K562 (cell line): Measurements from ENCODE around the gene GATC. TPM values are rescaled to one million over a fixed set of nuclear protein-coding genes. Genes with fewer than 3 reads are reported as not detected.

Source experiments
- ATAC-seq: fragments of 200-7000 bp; cut with Tn5 transposase; 3 replicates; pipeline ENCODE4 v1.9.1; 2020; ENCODE audit warnings: moderate library complexity
- BruUV-seq: library from RNA; stranded (reverse); fragments of 400-500 nt; replicated peaks from 2 replicates; lab custom pipeline; 2021; lab: Mats Ljungman, UMichigan
- CTCF ChIA-PET: fragments of 300-600 bp; formaldehyde crosslinking; extraction: SDS; loops from one replicate; lab custom pipeline; 2021; ENCODE audit warnings: low intra/inter-chr PET ratio; lab: Yijun Ruan, JAX
- POLR2A ChIA-PET: fragments of 300-600, 350-650 bp; sonication (Branson Sonifier 250); formaldehyde crosslinking; extraction: SDS; loops from one replicate; lab custom pipeline; 2021; ENCODE audit warnings: antibody characterized with exemption, inconsistent platforms; lab: Yijun Ruan, JAX
- DNase-seq, 4 experiments: peaks; one replicate each; pipeline versions ENCODE4 v3.0.0 to v3.0.0-alpha.2; 2011 to 2018; ENCODE audit warnings: low spot score in 3 of 4, mixed read lengths in 3 of 4; ENCODE audit errors: extremely low read depth in 1 of 4
- FAIRE-seq: peaks from 2 replicates; lab custom pipeline; 2011; peaks lifted over from hg19 to GRCh38; lab: Jason Lieb, UNC
- H2AFZ ChIP-seq: 2 replicates; pipeline ENCODE4 v1.6.0; 2011; ENCODE audit warnings: low read depth, low read length, control low read depth, inconsistent platforms
- H3K27ac ChIP-seq: fragments of 200-600 bp; 3 replicates; pipeline ENCODE4 v1.8.0; 2011; ENCODE audit warnings: low read depth, mild to moderate bottlenecking, control low read depth, inconsistent platforms, low read length, moderate library complexity, mixed read lengths; ENCODE audit errors: extremely low read depth
- H3K27me3 ChIP-seq, 2 experiments: fragments of 300-600 bp in 1 of 2; 2 replicates in 1 of 2; 3 replicates in 1 of 2; pipeline versions ENCODE4 v1.6.0 to v1.8.0; 2011; ENCODE audit warnings: inconsistent platforms in 2 of 2, low read length in 2 of 2, mild to moderate bottlenecking in 1 of 2, mixed read lengths in 1 of 2, moderate library complexity in 1 of 2; ENCODE audit not compliant: control insufficient read depth in 2 of 2, insufficient read depth in 2 of 2
- H3K36me3 ChIP-seq: fragments of 300-600 bp; 3 replicates; pipeline ENCODE4 v1.8.0; 2011; ENCODE audit warnings: mild to moderate bottlenecking, low read length, inconsistent platforms; ENCODE audit not compliant: control insufficient read depth, insufficient read depth
- H3K4me1 ChIP-seq, 2 experiments: fragments of 200-600 bp in 1 of 2; replicated peaks in 1 of 2; 2 replicates in 1 of 2; 3 replicates in 1 of 2; pipeline versions ENCODE4 v1.5.1 to v1.8.0; 2011; ENCODE audit warnings: inconsistent platforms in 2 of 2, low read length in 2 of 2, mild to moderate bottlenecking in 1 of 2, mixed read lengths in 1 of 2, moderate library complexity in 1 of 2; ENCODE audit not compliant: control insufficient read depth in 2 of 2, insufficient read depth in 2 of 2
- H3K4me2 ChIP-seq: 2 replicates; pipeline ENCODE4 v1.6.1; 2011; ENCODE audit warnings: low read length, control low read depth, inconsistent platforms, mixed read lengths; ENCODE audit not compliant: insufficient read depth
- H3K4me3 ChIP-seq: fragments of 200-600 bp; sonication (generic), shearing (Covaris generic); 2 replicates; pipeline ENCODE4 v1.5.1; 2016; ENCODE audit warnings: control low read depth, inconsistent platforms
- H3K79me2 ChIP-seq: fragments of 200-600 bp; 3 replicates; pipeline ENCODE4 v1.8.0; 2011; ENCODE audit warnings: low read length, inconsistent platforms; ENCODE audit not compliant: control insufficient read depth, insufficient read depth
- H3K9ac ChIP-seq, 2 experiments: 2 replicates each; pipeline versions ENCODE4 v1.6.0 to v1.6.1; 2011; ENCODE audit warnings: low read depth in 2 of 2, low read length in 2 of 2, control low read depth in 1 of 2, inconsistent platforms in 1 of 2, mild to moderate bottlenecking in 1 of 2, mixed read lengths in 1 of 2; ENCODE audit not compliant: insufficient read depth in 1 of 2
- H3K9me1 ChIP-seq: one replicate; pipeline ENCODE4 v1.6.0; 2011; ENCODE audit warnings: inconsistent platforms, mild to moderate bottlenecking, low read length, moderate library complexity; ENCODE audit not compliant: control insufficient read depth, insufficient read depth
- H3K9me3 ChIP-seq: replicated peaks from 2 replicates; pipeline ENCODE4 v1.5.1; 2011; ENCODE audit warnings: low read depth, low read length, inconsistent platforms; ENCODE audit not compliant: control insufficient read depth, insufficient read depth
- H4K20me1 ChIP-seq: replicated peaks from 2 replicates; pipeline ENCODE4 v1.6.1; 2011; ENCODE audit warnings: low read length, inconsistent platforms, mixed read lengths; ENCODE audit not compliant: control insufficient read depth, insufficient read depth
- ATF3 ChIP-seq, 2 experiments: fragments of 450-650 bp in 1 of 2; sonication (generic) in 1 of 2; formaldehyde crosslinking in 1 of 2; IDR thresholded peaks in 1 of 2; conservative IDR thresholded peaks in 1 of 2; 2 replicates each; pipeline versions ENCODE4 v1.6.1 to v1.8.1; 2016 to 2023; ENCODE audit warnings: mild to moderate bottlenecking in 2 of 2, moderate library complexity in 2 of 2, inconsistent platforms in 1 of 2, missing genetic modification reagents in 1 of 2
- C11orf30 ChIP-seq: fragments of 450-650 bp; IDR thresholded peaks from 2 replicates; pipeline ENCODE4 v1.6.1; 2016; ENCODE audit warnings: low read depth, mild to moderate bottlenecking
- CEBPG ChIP-seq, 3 experiments: fragments of 200-800 bp in 1 of 3; sonication (Bioruptor generic) in 1 of 3; sonication (generic) in 1 of 3; formaldehyde crosslinking in 1 of 3; IDR thresholded peaks in 2 of 3; conservative IDR thresholded peaks in 1 of 3; 2 replicates each; pipeline versions ENCODE4 v1.6.1 to v1.8.0; 2016 to 2022; ENCODE audit warnings: missing compliant biosample characterization in 2 of 3, missing genetic modification characterization in 2 of 3, mild to moderate bottlenecking in 1 of 3, missing genetic modification reagents in 1 of 3
- EGR1 ChIP-seq: fragments of 450-650 bp; conservative IDR thresholded peaks from 2 replicates; pipeline ENCODE4 v1.6.1; 2017; ENCODE audit warnings: mild to moderate bottlenecking
- FOS ChIP-seq: IDR thresholded peaks from 3 replicates; pipeline ENCODE4 v1.6.1; 2011; ENCODE audit not compliant: insufficient read length; ENCODE audit errors: extremely low read depth
- NFE2 ChIP-seq: IDR thresholded peaks from 2 replicates; pipeline ENCODE4 v1.6.1; 2014; ENCODE audit warnings: antibody characterized with exemption, low read depth
- RBM25 ChIP-seq: fragments of 200-400 bp; formaldehyde crosslinking; IDR thresholded peaks from 2 replicates; pipeline ENCODE4 v1.6.1; 2018; ENCODE audit warnings: low read length, low read depth, moderate library complexity; ENCODE audit not compliant: severe bottlenecking
- SMARCE1 ChIP-seq: fragments of 450-650 bp; IDR thresholded peaks from 2 replicates; pipeline ENCODE4 v1.7.1; 2016; ENCODE audit warnings: mild to moderate bottlenecking
- ZNF589 ChIP-seq: fragments of 200-800 bp; sonication (Bioruptor generic); IDR thresholded peaks from 2 replicates; pipeline ENCODE4 v1.6.1; 2016; ENCODE audit warnings: low read depth, missing genetic modification characterization, missing compliant biosample characterization
- WGBS: fragments of 100-300 bp; shearing (Covaris generic); methylation state at CpG from one replicate; pipeline ENCODE4 v1.1.6; 2016; ENCODE audit warnings: low coverage, mixed read lengths; ENCODE audit not compliant: insufficient coverage; ENCODE audit errors: missing lambda C conversion rate; 5-methylcytosine and 5-hydroxymethylcytosine counted together
- in situ Hi-C: fragments of 300-500 bp; cut with MboI; formaldehyde crosslinking; loops from 4 replicates; pipeline ENCODE4 v1.15.0; 2018; ENCODE audit warnings: inconsistent platforms, mixed read lengths
- intact Hi-C: fragments of 100-400 bp; cut with micrococcal nuclease; formaldehyde crosslinking; loops from 2 replicates; pipeline ENCODE4 v1.14.2; 2022
- polyA plus RNA-seq, 8 experiments: library from polyadenylated mRNA; depleted of rRNA in 4 of 8; stranded (reverse) in 5 of 8; unstranded in 3 of 8; fragments of >200 nt; fragmentation: Nextera tagmentation in 2 of 8; fragmentation: Illumina TruSeq in 1 of 8; extraction: Ambion mirVana in 2 of 8; extraction: Trizol in 1 of 8; gene quantifications; 2 replicates each; pipeline versions ENCODE4 v1.2.1 to v1.2.3, GENCODE V29; 2011 to 2014; ENCODE audit warnings: inconsistent platforms in 1 of 8, missing spikeins in 1 of 8
- total RNA-seq, 7 experiments: library from RNA; depleted of rRNA in 6 of 7; stranded (reverse); fragments of >200 nt in 6 of 7; fragmentation: Illumina TruSeq in 2 of 7; extraction: Trizol in 2 of 7; gene quantifications; 2 replicates each; pipeline versions ENCODE4 v1.2.1 to v1.2.3, GENCODE V29; 2011 to 2021; ENCODE audit warnings: low replicate concordance in 1 of 7

Gene GATC
- total and polyA plus RNA-seq, 9 of the 15 experiments (the other 6 are each of a cell fraction or from before 2014, with no cell fraction given): 5.8 to 52.6 (median 28.2) TPM

- no peak for TF ChIP-seq NFE2
- TF ChIP-seq EGR1: 0 out of 2 replicates have a peak, but pooled peaks have one; percentile 12
- TF ChIP-seq C11orf30: no peak
- peak; percentile 60; the same call in 1 of the 2 replicates for TF ChIP-seq SMARCE1
- no peak for TF ChIP-seq ZNF589 (CRISPR knock-in tag)
- peak; percentile 15 for TF ChIP-seq FOS
- TF ChIP-seq ATF3 (IDR thresholded peaks at IDR 0.05): peak; percentile 61
- no peak for TF ChIP-seq ATF3 (CRISPR knock-in tag; conservative IDR thresholded peaks at IDR 0.05)
- TF ChIP-seq, all 486 proteins: peak for 22
Observed at GRCh38 chr12:120474616-120474960, 28.3 kb downstream of the GATC start (continued).

- POLR2A ChIA-PET: interaction anchor here (2.1 to 2.9 kb wide), 5 partner anchors 8 to 21 kb away, joined by 9 to 13 read pairs (median 12); partner anchors contain the start of gene DYNLL1
Observed at GRCh38 chr12:120475643-120476042, 29.4 kb downstream of the GATC start.

More at GRCh38 chr12:120475643-120476042, 29.4 kb downstream of the GATC start:
- in situ Hi-C loops: no loop called here
- H3K9ac ChIP-seq: no peak overlapping the region
- H3K4me3 ChIP-seq: no peak overlapping the region
- H4K20me1 ChIP-seq: no peaks in the 10 kb centered on the region
- BruUV-seq: no TSS peak
- TF ChIP-seq CEBPG (CRISPR knock-in tag; IDR thresholded peaks at IDR 0.05): no peak
- no peak for TF ChIP-seq CEBPG (tag; conservative IDR thresholded peaks at IDR 0.05 in 1 of 2, IDR thresholded peaks at IDR 0.05 in 1 of 2)
- TF ChIP-seq RBM25: peak; percentile 41
- TF ChIP-seq, all 486 proteins: peak for 1
- peaks cover 3% of the 10 kb centered on the region; the same call in 2 of the 3 replicates for H3K36me3 ChIP-seq
- peaks cover 53% of the 10 kb centered on the region for H3K79me2 ChIP-seq
- intact Hi-C loops: no loop called here
- CTCF ChIA-PET: no interaction called here
- H3K4me1 ChIP-seq: peaks cover 23 to 44% of the 10 kb centered on the region in 2 experiments
- FAIRE-seq (no peak), DNase-seq (no peak), ATAC-seq (no peak)
- WGBS: 50% methylated on average over 1 of the region's 1 CpG
- no peak overlapping the region for H2AFZ ChIP-seq
- H3K27me3 ChIP-seq: no peaks in the 10 kb centered on the region
- no peak overlapping the region for H3K27ac ChIP-seq
- H3K9me3 ChIP-seq: no peaks in the 10 kb centered on the region
- no peak overlapping the region for H3K4me2 ChIP-seq
- H3K9me1 ChIP-seq: peaks cover 5% of the 10 kb centered on the region
